CD4-positive, alpha-beta T cell treated with Interleukin-15 for 4 hours (primary cell): Measurements from ENCODE around the gene FIS1.
"Not testable (repeated sequence)": the region's sequence is repeated elsewhere in the genome, so short reads cannot be mapped to it uniquely, and the experiment has no call there.

ENCODE experiments used
- DNase-seq: peaks from one replicate; pipeline ENCODE4 v3.0.0-alpha.2; 2020; ENCODE audit warnings: low spot score

The FIS1 gene

DNA sequence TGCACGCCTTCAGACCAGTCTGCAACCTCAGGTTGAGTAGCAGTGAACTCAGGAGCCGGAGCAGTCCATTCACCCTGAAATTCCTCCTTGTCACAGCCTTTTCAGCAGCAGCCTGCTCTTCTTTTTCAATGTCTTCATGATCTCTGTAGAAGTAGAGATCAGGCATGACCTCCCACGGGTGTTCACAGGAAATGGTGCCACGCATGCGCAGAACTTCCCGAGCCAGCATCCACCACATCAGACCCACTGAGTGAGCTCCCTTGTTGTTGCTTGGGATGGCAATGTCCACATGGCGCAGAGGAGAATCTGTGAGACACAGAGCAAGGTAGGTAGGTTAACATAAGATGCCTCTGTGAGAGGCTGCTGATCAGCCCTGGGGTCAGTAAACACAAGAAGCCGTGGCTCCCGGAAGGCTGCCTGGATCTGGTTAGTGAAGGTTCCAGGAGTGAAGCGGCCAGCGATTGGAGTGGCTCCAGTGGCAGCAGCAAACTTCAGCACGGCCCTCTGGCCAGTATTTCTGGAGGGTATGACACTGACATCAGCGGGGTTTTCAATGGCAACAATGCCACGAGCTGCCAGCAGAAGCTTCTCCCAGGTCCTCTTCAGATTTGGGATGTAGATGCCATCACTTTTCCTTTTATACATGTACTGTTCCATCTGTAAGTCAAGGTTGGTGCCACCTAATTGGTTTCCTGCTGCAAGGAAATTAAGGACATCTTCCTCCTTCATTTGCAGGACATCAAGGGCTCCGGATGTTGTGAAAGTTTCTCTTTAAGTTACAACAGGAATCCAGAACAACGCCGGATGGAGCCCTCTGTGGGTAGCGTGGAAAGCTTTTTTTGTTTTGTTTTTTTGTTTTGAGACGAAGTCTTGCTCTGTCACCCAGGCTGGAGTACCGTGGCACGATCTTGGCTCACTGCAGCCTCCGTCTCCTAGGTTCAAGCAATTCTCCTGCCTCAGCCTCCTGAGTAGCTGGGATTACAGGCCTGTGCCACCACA, 40.8 kb downstream of the FIS1 start:
- DNase-seq, result peak; percentile 44

GRCh38 chr7:101202603-101202918, 42.3 kb downstream of the FIS1 start:
- DNase-seq, result no peak

GRCh38 chr7:101201695-101202602, 42.9 kb downstream of the FIS1 start:
- DNase-seq, result no peak

- no peak for DNase-seq
Observed at GRCh38 chr7:101200862-101201599, 43.9 kb downstream of the FIS1 start, which contains the start of gene MOGAT3. Gene MOGAT3, minus strand, starts transcription at chr7:101201036. Its CDS starts 182 bp downstream, at chr7:101200854.

DNA sequence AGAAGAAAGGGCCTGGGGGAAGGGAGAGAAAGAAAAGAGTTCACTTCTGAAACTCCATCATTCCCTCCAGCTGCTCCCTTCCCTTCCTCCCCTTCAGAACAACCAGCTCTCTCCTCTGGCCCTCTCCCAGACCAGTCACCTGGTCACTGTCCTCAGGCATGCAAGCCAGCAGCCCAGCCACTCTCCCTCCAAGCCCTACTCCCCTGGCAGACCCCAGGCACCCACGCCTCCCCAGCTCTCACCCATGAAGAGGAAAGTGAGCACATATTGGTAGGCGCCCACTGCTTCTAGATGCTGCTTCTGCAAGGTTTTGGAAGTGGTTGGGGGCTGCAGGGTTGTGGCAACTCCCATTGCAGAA, 44.4 kb downstream of the FIS1 start:
- DNase-seq, result no peak

DNA sequence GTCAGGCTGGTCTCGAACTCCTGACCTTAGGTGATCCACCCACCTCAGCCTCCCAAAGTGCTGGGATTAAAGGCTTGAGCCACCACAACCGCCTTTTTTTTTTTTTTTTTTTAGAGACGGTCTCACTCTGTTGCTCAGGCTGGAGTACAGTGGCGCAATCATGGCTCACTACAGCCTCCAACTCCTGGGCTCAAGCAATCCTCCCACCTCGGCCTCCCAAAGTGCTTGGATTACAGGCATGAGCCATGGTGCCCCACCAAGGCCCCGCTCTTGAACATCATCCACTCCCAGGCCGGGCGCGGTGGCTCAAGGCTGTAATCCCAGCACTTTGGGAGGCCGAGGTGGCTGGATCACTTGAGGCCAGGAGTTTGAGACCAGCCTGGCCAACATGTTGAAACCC, 45.4 kb downstream of the FIS1 start:
- not testable (repeated sequence) for DNase-seq

GRCh38 chr7:101198476-101198875, 46.4 kb downstream of the FIS1 start:
- no peak for DNase-seq

DNA sequence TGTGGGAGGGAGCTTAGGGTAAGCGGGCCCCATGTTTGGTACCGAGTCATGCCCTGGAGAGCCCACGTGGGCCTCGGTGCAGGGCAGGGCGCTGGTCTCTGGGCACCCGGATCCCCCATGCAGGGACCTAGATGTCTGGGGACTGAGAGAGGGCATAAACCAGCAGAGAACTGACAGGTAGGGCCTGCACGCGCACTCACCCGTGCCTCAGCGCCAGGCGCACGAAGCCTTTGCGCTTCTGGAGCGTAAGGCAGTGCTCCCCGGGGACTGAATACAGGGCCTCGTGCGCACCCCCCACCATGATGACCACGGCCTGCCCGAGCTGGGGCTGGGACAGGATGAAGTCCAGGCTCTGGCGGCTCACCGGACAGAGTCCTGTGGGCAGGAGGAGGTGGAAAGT, 46.9 kb downstream of the FIS1 start:
- no peak for DNase-seq

- DNase-seq, result no peak
Observed at GRCh38 chr7:101195884-101196283, 49.0 kb downstream of the FIS1 start.
